GM18951 (cell line): ENCODE data around the gene MFAP3L.

Experiments used
- POLR2A ChIP-seq: IDR thresholded peaks from 4 replicates; pipeline ENCODE4 v1.6.1; 2011; ENCODE audit warnings: mild to moderate bottlenecking; ENCODE audit not compliant: insufficient read length, insufficient read depth; ENCODE audit errors: extremely low read depth
- in situ Hi-C: fragments of 300-500 bp; cut with MboI; formaldehyde crosslinking; loops from one replicate; pipeline ENCODE4 v1.12.0; 2022; ENCODE audit warnings: low sequenced_read_pairs, mixed read lengths, inconsistent platforms; ENCODE audit not compliant: unreplicated experiment

MFAP3L gene

GRCh38 chr4:170026253-170027021, at the start of gene MFAP3L:
Gene MFAP3L (minus strand): TSS chr4:170026395. CDS start chr4:170005877, 20,518 bp downstream.
- TF ChIP-seq POLR2A, result no peak
- in situ Hi-C loops, result loop anchor here (25.0 kb wide), 2 partner anchors 214 to 414 kb away; partner anchors contain the start of genes CLCN3 and NEK1

GRCh38 chr4:170071196-170071595, 45.0 kb upstream of the MFAP3L start:
- no peak for TF ChIP-seq POLR2A
- in situ Hi-C loops, result no loop called here

GRCh38 chr4:170068438-170069128, 42.4 kb upstream of the MFAP3L start:
- in situ Hi-C loops, result no loop called here
- TF ChIP-seq POLR2A, result no peak

- in situ Hi-C loops, result no loop called here
- no peak for TF ChIP-seq POLR2A
These were observed 33.2 kb upstream of the MFAP3L start for GRCh38 chr4:170059421-170059820.

GRCh38 chr4:170058826-170059225, 32.6 kb upstream of the MFAP3L start:
- no peak for TF ChIP-seq POLR2A
- in situ Hi-C loops, result no loop called here

DNA sequence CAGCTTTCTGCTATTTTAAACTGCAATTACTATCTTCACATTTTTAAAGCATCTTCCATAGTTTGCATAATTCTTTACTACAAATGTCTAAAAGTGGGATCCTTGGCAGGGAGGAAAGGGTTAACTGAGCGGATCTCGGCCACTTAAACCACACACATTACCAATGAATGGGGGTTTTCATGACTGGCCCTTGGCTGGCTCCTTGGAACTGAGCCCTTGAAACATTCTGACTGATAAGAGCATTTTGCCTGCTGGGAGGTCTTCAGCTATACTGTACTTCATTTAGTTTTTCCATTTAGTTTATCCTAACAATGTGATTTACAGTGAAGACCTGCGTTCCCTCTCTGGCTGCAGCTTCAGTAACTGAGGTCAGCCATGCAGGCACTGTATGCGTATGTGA, 31.7 kb upstream of the MFAP3L start:
- in situ Hi-C loops, result no loop called here
- no peak for TF ChIP-seq POLR2A

GRCh38 chr4:170052919-170053318, 26.7 kb upstream of the MFAP3L start:
- no peak for TF ChIP-seq POLR2A
- in situ Hi-C loops, result no loop called here

- in situ Hi-C loops, result no loop called here
These were observed 25.2 kb upstream of the MFAP3L start for GRCh38 chr4:170051402-170051801.

GRCh38 chr4:170049766-170050165, 23.6 kb upstream of the MFAP3L start:
- no peak for TF ChIP-seq POLR2A
- in situ Hi-C loops, result loop anchor here (25.0 kb wide), 2 partner anchors 237 to 437 kb away; partner anchors contain the start of genes CLCN3 and NEK1

More at GRCh38 chr4:170051402-170051801, 25.2 kb upstream of the MFAP3L start:
- no peak for TF ChIP-seq POLR2A

- no peak for TF ChIP-seq POLR2A
- in situ Hi-C loops, result loop anchor here (25.0 kb wide), 2 partner anchors 236 to 436 kb away; partner anchors contain the start of genes CLCN3 and NEK1
These were observed 21.7 kb upstream of the MFAP3L start for GRCh38 chr4:170047771-170048354.

- in situ Hi-C loops, result loop anchor here (25.0 kb wide), 2 partner anchors 234 to 434 kb away; partner anchors contain the start of genes CLCN3 and NEK1
These were observed 20.0 kb upstream of the MFAP3L start for GRCh38 chr4:170046156-170046555.

DNA sequence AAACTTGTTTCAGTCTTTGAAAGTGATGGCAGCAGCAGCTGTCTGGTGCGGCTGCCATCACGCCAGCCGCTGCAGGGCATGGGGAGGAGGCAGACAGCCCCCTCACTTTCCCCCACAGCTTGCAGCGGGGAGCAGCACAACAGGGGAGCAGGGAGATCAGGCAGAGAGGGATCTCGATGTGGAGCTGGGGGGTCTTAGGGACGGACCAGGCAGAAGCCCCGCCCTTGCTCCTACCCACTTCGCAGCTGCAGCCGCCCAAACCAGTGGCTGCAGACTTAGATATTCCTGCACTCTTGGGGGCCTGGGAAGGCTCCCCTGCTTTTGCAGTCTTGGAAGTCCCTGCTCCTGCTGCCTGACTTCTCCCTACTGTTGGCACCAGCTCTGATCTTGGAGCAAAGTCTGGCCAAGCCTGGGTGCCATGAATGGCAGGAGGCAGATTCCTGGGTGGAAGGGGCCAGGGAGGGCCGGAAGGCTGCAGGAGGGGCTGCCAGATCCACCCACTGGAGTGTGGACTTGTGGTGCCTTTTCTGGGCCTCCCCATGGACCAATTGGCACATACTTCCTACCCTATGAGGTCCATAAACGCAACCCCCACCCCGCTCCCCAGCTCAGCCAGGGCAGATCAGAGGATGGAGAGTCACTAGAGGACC, 14.0 kb upstream of the MFAP3L start:
- in situ Hi-C loops, result loop anchor here (25.0 kb wide), 2 partner anchors 228 to 428 kb away; partner anchors contain the start of genes CLCN3 and NEK1
- no peak for TF ChIP-seq POLR2A

GRCh38 chr4:170038769-170039168, 12.6 kb upstream of the MFAP3L start:
- in situ Hi-C loops, result loop anchor here (25.0 kb wide), 2 partner anchors 226 to 426 kb away; partner anchors contain the start of genes CLCN3 and NEK1
- no peak for TF ChIP-seq POLR2A

DNA sequence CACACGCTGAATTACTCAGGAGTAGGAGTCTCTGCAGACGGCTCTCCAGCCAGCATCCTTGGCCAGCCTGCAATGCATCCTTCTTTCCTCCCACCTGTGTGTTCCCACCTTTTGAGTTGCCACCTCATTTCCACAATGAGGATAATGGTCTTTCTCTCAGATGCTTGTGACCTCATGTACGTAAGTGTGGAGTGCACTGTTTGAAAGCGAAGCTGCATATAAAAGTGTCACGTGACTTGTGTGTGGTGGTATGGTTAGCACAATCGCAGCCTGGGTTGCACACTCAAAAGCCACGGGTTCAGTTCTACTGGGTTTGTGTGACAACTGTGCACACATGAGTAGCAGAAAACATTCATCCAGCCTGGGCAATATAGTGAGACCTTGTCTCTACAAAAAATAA, 12.0 kb upstream of the MFAP3L start:
- TF ChIP-seq POLR2A, result no peak
- in situ Hi-C loops, result loop anchor here (25.0 kb wide), 2 partner anchors 226 to 426 kb away; partner anchors contain the start of genes CLCN3 and NEK1
